ENCODE results near the gene SERPINA5. TPM values are rescaled to one million over a fixed set of nuclear protein-coding genes. Genes with fewer than 3 reads are reported as not detected.

The SERPINA5 gene
- total RNA-seq, 1 experiment from 2014 or later = 2.2 TPM

GRCh38 chr14:94578712-94579111 lies 2.5 kb upstream of the SERPINA5 start:
- DNase-seq = no peak
- ChIA-PET POLR2A (no interaction called here), CTCF (no interaction called here)
- peaks cover 7% of the 10 kb centered on the region for H3K9me3 Mint-ChIP-seq (ENCODE audit: unreplicated experiment)
- Histone ChIP-seq H3K27me3 (replicated peaks; ENCODE audit: control insufficient read depth, insufficient read depth, low read length) (no peaks in the 10 kb centered on the region), H3K4me1 (peaks cover 9% of the 10 kb centered on the region; the same call in 1 of the 2 replicates), H3K36me3 (ENCODE audit: control insufficient read depth, insufficient read depth, low read length) (no peaks in the 10 kb centered on the region), H3K4me3 (ENCODE audit: low read depth, low read length) (no peak overlapping the region), H3K9me3 (no peaks in the 10 kb centered on the region)
- TF ChIP-seq CTCF (IDR thresholded peaks at IDR 0.05; ENCODE audit: insufficient read depth in 1 of 2, low read depth in 1 of 2, low read length in 1 of 2, severe bottlenecking in 1 of 2, unreplicated experiment in 1 of 2) = no peak
- BruUV-seq (replicated peaks) = no TSS peak
- H3K27ac Mint-ChIP-seq (ENCODE audit: unreplicated experiment) = no peak overlapping the region
- H3K4me3 Mint-ChIP-seq (ENCODE audit: unreplicated experiment) = no peak overlapping the region
- no peaks in the 10 kb centered on the region for H3K27me3 Mint-ChIP-seq (ENCODE audit: insufficient read depth, unreplicated experiment)
- intact Hi-C loops (cut with micrococcal nuclease; ENCODE audit: unreplicated experiment) = no loop called here
- peaks cover 7% of the 10 kb centered on the region for H3K4me1 Mint-ChIP-seq (ENCODE audit: low read depth, unreplicated experiment)
- H3K36me3 Mint-ChIP-seq (ENCODE audit: insufficient read depth, unreplicated experiment) = no peaks in the 10 kb centered on the region

GRCh38 chr14:94582199-94582750 lies 1.0 kb downstream of the SERPINA5 start:
- no peak overlapping the region for H3K4me3 Mint-ChIP-seq (ENCODE audit: unreplicated experiment)
- ChIA-PET POLR2A (no interaction called here), CTCF (no interaction called here)
- Histone ChIP-seq H3K4me1 (0 out of 2 replicates have a peak, but pooled peaks cover 6% of the 10 kb centered on the region), H3K27me3 (replicated peaks; ENCODE audit: control insufficient read depth, insufficient read depth, low read length) (no peaks in the 10 kb centered on the region), H3K36me3 (ENCODE audit: control insufficient read depth, insufficient read depth, low read length) (no peaks in the 10 kb centered on the region), H3K9me3 (no peaks in the 10 kb centered on the region), H3K4me3 (ENCODE audit: low read depth, low read length) (no peak overlapping the region)
- H3K27me3 Mint-ChIP-seq (ENCODE audit: insufficient read depth, unreplicated experiment) = no peaks in the 10 kb centered on the region
- intact Hi-C loops (cut with micrococcal nuclease; ENCODE audit: unreplicated experiment) = no loop called here
- H3K4me1 Mint-ChIP-seq (ENCODE audit: low read depth, unreplicated experiment) = peaks cover 7% of the 10 kb centered on the region
- no peak for DNase-seq
- H3K9me3 Mint-ChIP-seq (ENCODE audit: unreplicated experiment) = peaks cover 7% of the 10 kb centered on the region
- H3K36me3 Mint-ChIP-seq (ENCODE audit: insufficient read depth, unreplicated experiment) = no peaks in the 10 kb centered on the region
- no TSS peak for BruUV-seq (replicated peaks)
- TF ChIP-seq CTCF (IDR thresholded peaks at IDR 0.05; ENCODE audit: insufficient read depth in 1 of 2, low read depth in 1 of 2, low read length in 1 of 2, severe bottlenecking in 1 of 2, unreplicated experiment in 1 of 2) = no peak
- peak overlapping the region; percentile 21 for H3K27ac Mint-ChIP-seq (ENCODE audit: unreplicated experiment)

GRCh38 chr14:94582851-94583250 lies 1.6 kb downstream of the SERPINA5 start:
- no peak overlapping the region for H3K4me3 Mint-ChIP-seq (ENCODE audit: unreplicated experiment)
- no peaks in the 10 kb centered on the region for H3K36me3 ChIP-seq (ENCODE audit: control insufficient read depth, insufficient read depth, low read length)
- peak; percentile 43 to 51 for DNase-seq
- peaks cover 7% of the 10 kb centered on the region for H3K9me3 Mint-ChIP-seq (ENCODE audit: unreplicated experiment)
- no peak overlapping the region for H3K4me3 ChIP-seq (ENCODE audit: low read depth, low read length)
- intact Hi-C loops (cut with micrococcal nuclease; ENCODE audit: unreplicated experiment) = no loop called here
- peaks cover 7% of the 10 kb centered on the region for H3K4me1 Mint-ChIP-seq (ENCODE audit: low read depth, unreplicated experiment)
- H3K36me3 Mint-ChIP-seq (ENCODE audit: insufficient read depth, unreplicated experiment) = no peaks in the 10 kb centered on the region
- no TSS peak for BruUV-seq (replicated peaks)
- no peaks in the 10 kb centered on the region for H3K9me3 ChIP-seq
- H3K4me1 ChIP-seq = 0 out of 2 replicates have a peak, but pooled peaks cover 6% of the 10 kb centered on the region
- ChIA-PET CTCF (interaction anchor here (0.5 kb wide), 1 partner anchor 450 kb away, joined by 4 read pairs; no protein-coding TSS in a partner anchor), POLR2A (no interaction called here)
- TF ChIP-seq CTCF (IDR thresholded peaks at IDR 0.05; ENCODE audit: insufficient read depth in 1 of 2, low read depth in 1 of 2, low read length in 1 of 2, severe bottlenecking in 1 of 2, unreplicated experiment in 1 of 2) = no peak
- H3K27ac Mint-ChIP-seq (ENCODE audit: unreplicated experiment) = peak overlapping the region; percentile 21
- no peaks in the 10 kb centered on the region for H3K27me3 ChIP-seq (replicated peaks; ENCODE audit: control insufficient read depth, insufficient read depth, low read length)
- H3K27me3 Mint-ChIP-seq (ENCODE audit: insufficient read depth, unreplicated experiment) = no peaks in the 10 kb centered on the region
